GM06990 (cell line): Measurements from ENCODE around the gene KCNK4.

ENCODE experiments used
- DNase-seq: peaks from one replicate; pipeline ENCODE4 v3.0.0-alpha.2; 2011; ENCODE audit not compliant: insufficient read length; ENCODE audit errors: extremely low read depth
- H3K27me3 ChIP-seq: replicated peaks from 2 replicates; pipeline ENCODE4 v1.6.0; 2011; ENCODE audit warnings: low read length; ENCODE audit not compliant: control insufficient read depth, insufficient read depth
- H3K36me3 ChIP-seq: 2 replicates; pipeline ENCODE4 v1.5.1; 2011; ENCODE audit warnings: low read length; ENCODE audit not compliant: control insufficient read depth, insufficient read depth
- H3K4me3 ChIP-seq: replicated peaks from 2 replicates; pipeline ENCODE4 v1.5.1; 2011; ENCODE audit warnings: low read depth, mild to moderate bottlenecking, control low read depth, low read length
- TF ChIP-seq, protein P1 (sequence below): IDR thresholded peaks from 2 replicates; pipeline ENCODE4 v1.5.1; 2011; ENCODE audit warnings: low read length, control low read depth, mild to moderate bottlenecking, inconsistent platforms; ENCODE audit not compliant: insufficient read depth, poor library complexity, severe bottlenecking

KCNK4 gene

DNA sequence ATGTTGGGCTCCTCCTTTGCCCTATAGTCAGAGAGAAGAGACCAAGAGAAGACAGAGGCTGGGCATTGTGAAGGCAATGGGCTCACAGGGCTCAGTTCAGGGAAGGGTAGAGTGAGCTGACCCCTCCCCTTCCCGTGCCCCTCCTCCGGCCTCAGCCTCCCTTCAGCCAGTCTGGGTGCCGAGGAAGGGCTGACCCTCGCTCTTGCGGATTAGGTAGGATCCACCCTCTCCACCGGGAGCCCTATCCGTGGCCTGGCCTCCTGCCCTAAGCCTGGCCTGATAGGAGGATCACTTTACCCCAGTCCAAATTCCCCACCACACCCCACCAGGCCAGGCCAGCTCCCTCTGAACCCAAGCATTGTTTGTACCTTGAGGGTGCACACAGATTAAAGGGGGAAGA is 42.5 kb upstream of the KCNK4 start:
- DNase-seq, result no peak
- no peak overlapping the region for H3K4me3 ChIP-seq
- TF ChIP-seq, protein P1, sequence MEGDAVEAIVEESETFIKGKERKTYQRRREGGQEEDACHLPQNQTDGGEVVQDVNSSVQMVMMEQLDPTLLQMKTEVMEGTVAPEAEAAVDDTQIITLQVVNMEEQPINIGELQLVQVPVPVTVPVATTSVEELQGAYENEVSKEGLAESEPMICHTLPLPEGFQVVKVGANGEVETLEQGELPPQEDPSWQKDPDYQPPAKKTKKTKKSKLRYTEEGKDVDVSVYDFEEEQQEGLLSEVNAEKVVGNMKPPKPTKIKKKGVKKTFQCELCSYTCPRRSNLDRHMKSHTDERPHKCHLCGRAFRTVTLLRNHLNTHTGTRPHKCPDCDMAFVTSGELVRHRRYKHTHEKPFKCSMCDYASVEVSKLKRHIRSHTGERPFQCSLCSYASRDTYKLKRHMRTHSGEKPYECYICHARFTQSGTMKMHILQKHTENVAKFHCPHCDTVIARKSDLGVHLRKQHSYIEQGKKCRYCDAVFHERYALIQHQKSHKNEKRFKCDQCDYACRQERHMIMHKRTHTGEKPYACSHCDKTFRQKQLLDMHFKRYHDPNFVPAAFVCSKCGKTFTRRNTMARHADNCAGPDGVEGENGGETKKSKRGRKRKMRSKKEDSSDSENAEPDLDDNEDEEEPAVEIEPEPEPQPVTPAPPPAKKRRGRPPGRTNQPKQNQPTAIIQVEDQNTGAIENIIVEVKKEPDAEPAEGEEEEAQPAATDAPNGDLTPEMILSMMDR, result no peak
- H3K36me3 ChIP-seq, result peaks cover 7% of the 10 kb centered on the region
- H3K27me3 ChIP-seq, result no peaks in the 10 kb centered on the region

DNA sequence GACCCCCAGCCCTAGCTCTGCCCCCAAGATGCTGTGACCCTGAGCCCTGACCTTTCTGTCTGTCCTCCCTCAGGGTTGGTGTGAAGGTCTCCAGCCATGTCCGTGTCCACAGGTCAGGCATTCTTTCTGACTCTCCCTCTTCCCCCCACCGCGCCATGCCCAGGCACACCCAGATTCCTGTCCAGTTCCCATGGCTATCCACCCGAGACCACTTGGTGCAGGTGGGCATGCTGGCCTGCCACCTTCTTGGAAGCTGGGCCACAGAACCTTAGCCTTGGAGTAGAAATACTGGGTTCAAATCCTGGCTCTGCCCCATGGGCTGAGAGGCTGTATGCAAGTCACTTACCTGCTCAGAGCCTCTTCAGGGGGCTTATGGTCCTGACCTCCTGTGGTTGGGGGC is 42.1 kb upstream of the KCNK4 start:
- Histone ChIP-seq H3K27me3 (no peaks in the 10 kb centered on the region), H3K36me3 (peaks cover 2% of the 10 kb centered on the region), H3K4me3 (no peak overlapping the region)
- DNase-seq, result no peak
- TF ChIP-seq, protein P1, result no peak

DNA sequence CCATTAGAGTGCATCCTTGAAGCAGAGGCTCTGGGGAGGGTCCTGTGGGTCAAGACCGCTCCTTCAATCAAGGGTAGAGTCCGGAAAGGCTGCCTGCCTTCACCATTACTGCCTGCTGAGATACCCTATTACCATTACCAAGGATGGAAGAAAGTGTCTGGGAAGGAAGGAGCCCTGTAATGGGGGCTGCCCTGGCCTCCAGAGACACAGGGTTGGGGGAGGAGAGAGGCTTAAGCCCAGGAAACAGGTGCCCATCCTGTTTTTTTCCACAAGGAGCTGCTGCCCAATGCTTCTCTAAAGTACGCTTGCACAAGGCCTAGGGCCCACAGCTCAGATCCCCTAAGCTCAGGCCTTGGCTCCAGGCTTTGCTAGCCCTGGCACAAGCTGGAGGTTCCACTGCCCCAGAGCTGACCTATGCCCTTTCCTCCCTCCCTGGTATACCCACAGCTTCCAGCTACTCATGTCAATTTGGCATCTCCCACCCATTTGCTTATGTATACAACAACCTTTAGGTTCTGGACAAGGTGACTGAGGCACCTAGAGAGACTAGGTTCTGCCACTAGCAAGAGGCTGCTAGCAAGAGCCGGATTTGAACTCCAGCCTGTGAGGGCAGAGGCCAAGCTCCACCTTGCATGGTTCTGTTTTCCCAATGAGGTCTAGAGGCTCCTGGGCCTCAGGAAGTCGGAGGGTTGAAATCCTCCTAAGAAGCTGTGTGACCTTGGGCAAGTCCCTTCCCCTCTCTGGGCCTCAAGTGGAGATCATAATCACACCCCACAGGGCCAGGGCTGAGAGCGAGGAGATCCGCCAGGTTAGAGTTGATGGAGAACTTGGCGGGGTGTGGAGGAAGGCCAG is 41.3 kb upstream of the KCNK4 start:
- no peak for DNase-seq
- TF ChIP-seq, protein P1, result no peak

DNA sequence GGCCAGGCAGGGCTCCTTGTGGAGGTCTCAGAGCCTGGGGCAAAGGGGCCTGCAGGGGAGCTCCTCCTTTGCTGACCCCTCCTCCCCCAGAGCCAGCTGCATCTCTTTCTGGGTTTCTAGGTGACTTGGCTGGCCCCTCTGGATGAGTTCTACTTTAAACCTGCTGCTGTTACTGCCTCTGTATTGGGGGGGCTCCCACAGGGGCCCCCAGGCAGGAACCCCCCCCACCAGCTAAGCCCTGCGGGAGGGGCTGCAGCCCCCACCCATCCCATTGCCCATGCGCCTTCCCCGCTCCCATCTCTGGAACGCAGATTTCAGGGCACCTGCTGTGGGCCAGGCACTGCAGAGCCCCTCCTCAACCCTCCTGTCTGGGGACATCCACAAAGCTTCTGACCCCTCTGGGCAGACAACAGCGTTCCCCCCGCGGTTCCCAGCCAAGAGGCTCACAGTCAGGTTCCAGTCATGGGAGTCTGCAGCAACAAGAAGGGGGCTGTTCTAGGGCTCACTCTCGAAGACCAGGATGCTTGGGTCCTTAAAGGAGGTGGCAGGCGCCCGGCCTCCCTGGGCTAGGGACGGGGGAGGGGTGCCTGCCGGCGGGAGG is 40.6 kb upstream of the KCNK4 start:
- TF ChIP-seq, protein P1, result no peak
- Histone ChIP-seq H3K36me3 (peaks cover 1% of the 10 kb centered on the region; the same call in 1 of the 2 replicates), H3K27me3 (no peaks in the 10 kb centered on the region), H3K4me3 (peak overlapping the region; percentile 59)
- DNase-seq, result no peak

More for the DNA sequence above, 41.3 kb upstream of the KCNK4 start:
- Histone ChIP-seq H3K27me3 (no peaks in the 10 kb centered on the region), H3K4me3 (no peak overlapping the region), H3K36me3 (peaks cover 2% of the 10 kb centered on the region; the same call in 1 of the 2 replicates)

DNA sequence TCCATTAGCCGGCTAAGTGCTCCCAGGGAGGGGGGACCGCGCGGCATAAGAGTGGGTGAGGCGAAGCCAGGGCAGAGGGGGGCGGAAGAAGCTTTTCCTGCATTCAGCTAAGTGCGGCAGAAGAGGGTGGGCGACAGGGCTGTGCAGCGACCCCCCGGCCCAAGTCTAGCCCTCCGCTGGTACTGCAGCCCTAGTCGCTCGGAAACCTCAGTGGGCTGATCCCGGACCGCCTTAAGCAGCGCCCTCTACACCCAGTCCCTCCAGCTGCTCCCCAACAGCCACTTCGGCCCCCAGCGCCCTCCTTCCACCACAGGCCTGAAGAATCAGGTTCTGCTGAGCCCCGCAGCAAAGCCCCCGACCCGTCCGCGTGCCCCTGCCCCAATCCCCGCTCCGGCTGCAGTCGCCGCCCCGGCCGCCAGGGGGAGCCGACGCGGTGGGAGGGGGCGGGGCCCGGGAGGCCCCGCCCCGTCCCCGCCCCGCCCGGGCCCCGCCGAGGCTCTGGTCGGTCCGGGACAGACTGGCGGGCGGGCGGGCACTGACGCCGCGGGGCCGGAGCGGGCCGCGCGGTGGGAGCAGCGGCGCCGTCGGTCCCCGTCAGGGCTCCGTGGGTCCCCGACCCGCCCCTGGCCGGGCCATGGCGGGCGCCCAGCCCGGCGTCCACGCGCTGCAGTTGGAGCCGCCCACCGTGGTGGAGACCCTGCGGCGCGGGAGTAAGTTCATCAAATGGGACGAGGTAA is 39.9 kb upstream of the KCNK4 start, which contains the start of gene PLCB3:
Gene PLCB3 (plus strand): TSS at position 515 of the 737 bp plus-strand sequence. CDS start 120 bp downstream, at position 635.
- H3K27me3 ChIP-seq, result no peaks in the 10 kb centered on the region
- TF ChIP-seq, protein P1, result peak; percentile 62
- H3K4me3 ChIP-seq, result peak within 1 kb of the TSS; percentile 71
- H3K36me3 ChIP-seq, result peaks cover 4% of the 10 kb centered on the region
- peak; percentile 55 for DNase-seq
